Aorta (tissue), 5 donors: ENCODE measurements around the gene IL4I1. TPM values are rescaled to one million over a fixed set of nuclear protein-coding genes. Genes with fewer than 3 reads are reported as not detected.

Experiments used
- ATAC-seq: fragments of 200-7000 bp; cut with Tn5 transposase; one replicate; pipeline ENCODE4 v1.9.1; 2022; ENCODE audit warnings: moderate library complexity; ENCODE audit not compliant: low FRiP score
- DNase-seq, 2 donors: peaks; one replicate each; pipeline ENCODE4 v3.0.0-alpha.2; 2020
- H3K27ac ChIP-seq, 2 donors: one replicate each; pipeline ENCODE4 v1.5.1; 2013; ENCODE audit warnings: low read length in 2 of 2, mild to moderate bottlenecking in 2 of 2, moderate library complexity in 2 of 2, control low read depth in 1 of 2, inconsistent platforms in 1 of 2, low read depth in 1 of 2
- H3K27me3 ChIP-seq, 2 donors: one replicate each; pipeline ENCODE4 v1.6.1; 2013; ENCODE audit warnings: control low read depth in 1 of 2, low read length in 1 of 2, mild to moderate bottlenecking in 1 of 2, moderate library complexity in 1 of 2; ENCODE audit not compliant: insufficient read depth in 2 of 2, control insufficient read depth in 1 of 2
- H3K36me3 ChIP-seq, 2 donors: one replicate each; pipeline ENCODE4 v1.6.1; 2013; ENCODE audit warnings: control low read depth in 1 of 2, low read length in 1 of 2, mild to moderate bottlenecking in 1 of 2; ENCODE audit not compliant: insufficient read depth in 2 of 2, control insufficient read depth in 1 of 2
- H3K4me1 ChIP-seq, 2 donors: one replicate each; pipeline ENCODE4 v1.6.1; 2013; ENCODE audit warnings: low read length in 2 of 2, control low read depth in 1 of 2, mild to moderate bottlenecking in 1 of 2, moderate library complexity in 1 of 2; ENCODE audit not compliant: insufficient read depth in 2 of 2, control insufficient read depth in 1 of 2
- H3K4me3 ChIP-seq, 2 donors: one replicate each; pipeline ENCODE4 v1.5.1; 2013; ENCODE audit warnings: low read length in 2 of 2, control low read depth in 1 of 2, mild to moderate bottlenecking in 1 of 2
- H3K9me3 ChIP-seq: one replicate; pipeline ENCODE4 v1.6.1; 2013; ENCODE audit warnings: mild to moderate bottlenecking, low read length; ENCODE audit not compliant: control insufficient read depth
- WGBS, 2 donors: extraction: QIAGEN DNeasy Blood & Tissue Kit; methylation state at CpG; one replicate each; pipeline ENCODE4 v1.1.7; 2013; 5-methylcytosine and 5-hydroxymethylcytosine counted together
- intact Hi-C, 2 donors: fragments of 100-400 bp; cut with DNase I; formaldehyde crosslinking; loops; one replicate each; pipeline versions ENCODE4 v1.14.2 to v1.15.0; 2022
- polyA plus RNA-seq, 2 donors: library from polyadenylated mRNA; stranded (reverse); fragments of 200-250 nt; gene quantifications; one replicate each; pipeline ENCODE4 v1.2.3, GENCODE V29; 2013
- total RNA-seq, 2 donors: library from RNA; stranded (reverse); fragmentation: NEBNext Ultra II Directional; extraction: Animal tissue kit (Norgen Biotek cat#: 25700); gene quantifications; one replicate each; pipeline ENCODE4 v1.2.1, GENCODE V29; 2021
- donor health status: healthy with polysubstance abuse.
- donor health status: Bipolar disorder and iron deficiency.
- donor health status: DM: no; HTN: no; CAD: no.
- donor health status: DM: no; HTN: no; CAD: no.
- donor health status: DM: yes; HTN: yes; CAD: no.

The IL4I1 gene
- total and polyA plus RNA-seq, 4 donors: 0.50 to 7.2 (median 0.84) TPM; not detected in 1

DNA sequence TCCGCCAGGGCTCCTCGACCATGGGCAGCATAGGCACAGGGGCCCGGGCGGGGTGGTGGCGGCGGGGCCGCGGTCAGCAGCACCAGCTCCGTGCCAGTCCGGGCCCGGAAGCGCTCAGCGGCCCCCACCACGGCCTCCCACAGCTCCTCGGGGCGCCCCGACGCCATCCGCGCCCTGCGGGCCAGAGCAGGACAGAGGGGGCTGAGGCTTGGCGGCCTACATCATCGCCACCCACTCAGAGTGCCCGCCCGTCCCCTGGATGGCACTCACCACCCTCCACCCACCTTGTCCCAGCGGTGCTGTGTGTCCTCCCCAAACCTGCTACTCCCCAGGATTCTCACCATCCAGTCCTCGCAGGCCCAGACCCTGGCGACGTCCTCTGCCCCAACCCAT lies 23.6 kb downstream of the IL4I1 start:
- no peaks in the 10 kb centered on the region for H3K27me3 ChIP-seq
- H3K4me3 ChIP-seq: no peak overlapping the region
- H3K4me1 ChIP-seq: no peaks in the 10 kb centered on the region
- no peak overlapping the region for H3K27ac ChIP-seq
- H3K9me3 ChIP-seq: no peaks in the 10 kb centered on the region
- 92% methylated on average over 25 to 29 of the region's 29 CpGs for WGBS, 2 donors
- peak in 1 of 2 donors; percentile 75 for DNase-seq
- intact Hi-C loops: no loop called here
- no peaks in the 10 kb centered on the region for H3K36me3 ChIP-seq
- ATAC-seq: no peak

DNA sequence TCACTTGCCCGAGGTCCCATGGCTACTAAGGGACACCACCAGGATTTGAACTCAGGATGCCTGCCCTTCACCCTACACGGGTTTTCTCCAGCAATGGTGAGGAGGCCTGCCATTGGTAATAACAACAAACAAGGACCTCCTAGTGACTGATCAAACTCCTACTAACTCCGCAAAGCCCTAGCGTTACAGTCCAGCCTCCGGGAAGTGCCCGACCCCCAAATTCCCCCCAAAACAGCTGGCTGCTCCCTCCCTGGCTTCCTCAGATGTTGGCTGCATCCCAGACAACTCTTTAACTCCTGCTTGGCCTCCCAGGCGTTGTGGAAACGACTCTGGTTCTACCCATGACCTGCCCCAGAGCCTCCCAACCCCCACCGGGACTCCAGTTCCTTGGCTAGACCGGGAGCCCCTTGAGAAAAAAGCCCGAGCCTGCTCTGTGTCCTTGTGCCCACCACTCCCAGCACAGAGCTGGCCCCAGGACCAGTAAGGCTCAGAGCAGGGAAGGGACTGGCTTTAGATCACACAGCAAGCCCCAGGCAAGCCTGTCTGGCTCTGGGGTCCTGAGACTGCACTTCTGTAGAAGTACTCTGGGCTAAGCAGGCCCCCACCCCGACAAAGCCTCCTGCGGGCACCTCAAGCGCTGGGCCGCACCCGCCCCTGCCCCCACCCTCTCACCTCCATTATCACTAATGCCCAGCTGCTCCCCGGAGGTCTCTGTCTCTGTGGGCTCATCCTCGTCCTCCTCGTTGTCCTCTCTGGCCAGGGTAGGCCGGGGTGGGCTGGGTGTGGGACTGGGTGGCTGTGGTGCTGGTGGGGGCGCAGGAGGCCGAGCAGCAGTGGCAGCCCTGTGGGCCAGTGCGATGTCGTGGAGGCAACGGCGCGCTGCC lies 24.2 kb downstream of the IL4I1 start:
- no peak overlapping the region for H3K4me3 ChIP-seq
- intact Hi-C loops: no loop called here
- no peaks in the 10 kb centered on the region for H3K4me1 ChIP-seq
- H3K27me3 ChIP-seq: no peaks in the 10 kb centered on the region
- ATAC-seq (no peak), DNase-seq (no peak)
- WGBS, 2 donors: 85 to 86% methylated on average over 27 of the region's 27 CpGs
- H3K9me3 ChIP-seq: no peaks in the 10 kb centered on the region
- H3K27ac ChIP-seq: no peak overlapping the region
- H3K36me3 ChIP-seq: no peaks in the 10 kb centered on the region

DNA sequence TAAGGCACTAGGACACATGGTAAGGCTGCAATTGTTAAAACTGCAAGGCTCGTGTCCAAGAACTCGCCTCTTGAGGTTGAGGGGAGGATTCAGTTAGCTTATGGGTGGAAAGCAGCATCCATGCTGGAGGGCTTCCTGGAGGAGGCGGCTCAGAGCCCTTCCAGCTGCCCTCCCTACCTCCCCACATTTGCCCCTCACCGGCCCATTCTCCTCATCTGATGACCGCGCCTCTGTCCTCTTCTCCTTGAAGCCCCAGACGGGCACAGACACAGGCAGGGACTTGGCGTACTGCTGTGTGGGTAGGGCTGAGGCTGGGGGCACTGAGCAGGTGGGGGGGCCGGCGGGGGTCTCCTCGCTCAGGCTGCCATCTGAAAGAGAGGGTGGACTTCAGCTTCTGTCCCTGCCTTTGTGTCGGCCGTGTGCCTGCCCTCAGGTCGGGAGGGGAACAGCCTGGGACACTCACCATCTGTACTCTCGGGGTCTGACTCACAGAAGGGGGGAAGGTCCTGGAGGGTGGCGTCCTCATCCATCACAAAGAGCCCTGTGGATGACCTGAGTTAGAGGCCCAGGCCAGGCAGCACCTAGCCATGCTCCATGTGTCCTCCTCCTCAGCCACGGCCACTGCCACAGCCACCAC lies 25.2 kb downstream of the IL4I1 start:
- whole genome bisulfite sequencing, 2 donors: 87% methylated on average over 16 to 17 of the region's 17 CpGs
- no peak overlapping the region for H3K27ac ChIP-seq
- DNase-seq: no peak

DNA sequence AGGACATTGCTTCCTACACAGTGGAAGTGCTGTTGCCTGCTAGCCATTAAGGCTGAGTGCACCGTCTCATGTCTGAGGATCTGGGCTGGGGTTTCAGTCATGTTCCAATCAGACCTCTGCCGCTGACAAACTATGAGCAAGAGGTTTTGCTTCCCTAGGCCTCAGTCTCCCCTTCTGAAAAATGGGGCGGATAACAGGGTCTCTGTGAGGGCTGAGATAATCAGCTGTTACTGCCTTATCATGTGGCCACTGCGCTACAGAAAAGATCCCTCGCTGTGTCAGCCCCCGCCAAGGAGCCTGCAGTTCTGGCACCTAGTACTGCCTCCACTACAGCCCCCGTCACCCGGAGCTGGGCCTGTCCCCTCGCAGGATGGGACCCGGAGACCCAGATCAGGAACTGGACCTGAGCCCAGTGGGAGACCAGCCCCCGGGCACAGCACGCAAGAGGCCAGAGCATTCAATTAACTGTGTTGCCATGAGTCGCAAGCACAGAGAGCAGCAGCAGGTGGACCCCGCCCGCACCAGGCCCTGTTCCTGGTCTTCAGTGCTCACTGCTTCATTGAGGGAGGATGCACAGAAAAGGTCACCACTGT lies 26.3 kb downstream of the IL4I1 start:
- 71 to 73% methylated on average over 15 of the region's 15 CpGs for WGBS, 2 donors
- H3K36me3 ChIP-seq: no peaks in the 10 kb centered on the region
- ATAC-seq (no peak), DNase-seq (no peak)
- H3K9me3 ChIP-seq: no peaks in the 10 kb centered on the region
- H3K4me3 ChIP-seq: no peak overlapping the region
- peak overlapping the region in 1 of 2 donors; percentile 30 for H3K27ac ChIP-seq
- H3K27me3 ChIP-seq: no peaks in the 10 kb centered on the region
- intact Hi-C loops: no loop called here
- no peaks in the 10 kb centered on the region for H3K4me1 ChIP-seq

More for the DNA sequence above, 25.2 kb downstream of the IL4I1 start:
- H3K36me3 ChIP-seq: no peaks in the 10 kb centered on the region
- no peak overlapping the region for H3K4me3 ChIP-seq
- ATAC-seq: no peak
- H3K27me3 ChIP-seq: no peaks in the 10 kb centered on the region
- H3K4me1 ChIP-seq: no peaks in the 10 kb centered on the region
- intact Hi-C loops: no loop called here
- no peaks in the 10 kb centered on the region for H3K9me3 ChIP-seq

DNA sequence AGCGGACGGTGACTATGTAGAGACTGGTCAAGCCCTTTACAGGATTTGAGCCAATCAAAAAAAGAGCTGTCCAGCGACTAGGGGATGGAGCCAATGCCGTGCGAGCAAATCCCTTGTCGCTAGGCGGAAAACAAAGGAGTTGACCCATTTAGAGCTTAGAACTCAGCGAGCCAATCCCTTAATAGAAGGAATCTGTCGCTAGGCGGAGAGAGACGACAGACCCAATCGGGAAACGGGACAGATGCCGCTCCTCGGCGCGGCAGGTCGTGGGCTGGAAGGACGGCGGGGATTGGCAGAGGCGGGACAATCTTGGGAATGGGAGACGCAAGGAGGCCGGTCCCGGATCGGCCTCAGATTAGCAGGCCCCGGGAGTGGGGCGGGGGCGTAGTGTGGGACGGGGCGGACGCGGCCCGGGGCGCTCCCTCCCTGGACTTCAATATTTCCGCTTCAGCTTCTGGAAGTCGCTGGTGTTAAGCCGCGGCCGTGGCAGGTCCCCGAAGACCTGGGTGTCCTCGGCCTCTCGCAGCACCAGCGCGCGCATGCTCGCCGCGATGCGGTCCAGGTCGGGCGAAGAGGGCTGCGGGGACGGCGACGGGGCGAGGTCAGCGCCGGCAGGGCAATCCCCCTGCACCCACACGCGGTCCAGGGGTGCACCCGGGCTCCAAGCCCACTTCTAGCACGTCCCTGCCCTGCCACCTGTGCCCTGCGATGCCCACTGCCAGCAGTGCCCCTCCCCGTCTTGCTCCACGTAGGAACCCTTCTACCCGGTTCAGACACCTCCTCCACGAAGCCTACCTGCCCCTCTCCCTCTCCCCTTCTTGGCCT lies 27.0 kb downstream of the IL4I1 start:
- H3K27ac ChIP-seq: peak overlapping the region in 1 of 2 donors; percentile 30
- intact Hi-C loops: loop anchor here (5.0 to 10.0 kb wide), 3 partner anchors 57 to 105 kb away; partner anchors contain the start of genes AP2A1 (in 2 of the 2), FUZ (in 1 of the 2) and TSKS (in 1 of the 2)
- H3K9me3 ChIP-seq: no peaks in the 10 kb centered on the region
- peak overlapping the region; percentile 11 to 30 for H3K4me3 ChIP-seq
- no peaks in the 10 kb centered on the region for H3K36me3 ChIP-seq
- H3K4me1 ChIP-seq: no peaks in the 10 kb centered on the region
- peak; percentile 88 for ATAC-seq
- DNase-seq: peak; percentile 97 to 98
- 0 to 1% methylated on average over 58 to 67 of the region's 67 CpGs for whole genome bisulfite sequencing, 2 donors
- H3K27me3 ChIP-seq: no peaks in the 10 kb centered on the region

DNA sequence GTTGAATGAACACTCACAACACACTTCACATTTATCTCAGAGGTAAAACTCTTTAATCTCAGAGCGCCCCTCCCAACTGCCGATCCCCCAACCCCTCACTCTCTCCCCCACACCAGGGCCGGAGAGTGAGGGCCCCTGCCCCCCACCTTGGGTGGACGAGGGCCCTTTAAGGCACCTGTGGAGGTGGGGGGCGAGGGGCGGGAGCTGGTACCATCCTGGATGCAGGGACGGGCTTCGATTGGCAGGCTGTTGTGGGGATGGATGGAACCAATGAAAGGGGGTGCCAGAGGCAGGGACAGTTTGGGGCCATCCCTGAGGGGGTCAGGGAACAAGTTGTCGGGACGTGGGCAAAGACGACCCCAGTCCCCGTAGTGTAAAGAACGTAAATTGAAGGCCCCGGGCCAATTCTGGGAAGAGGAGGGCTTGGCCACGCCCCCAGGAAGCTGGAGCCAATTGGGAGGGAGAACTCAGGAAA lies 27.6 kb downstream of the IL4I1 start:
- peak in 1 of 2 donors; percentile 97 for DNase-seq

DNA sequence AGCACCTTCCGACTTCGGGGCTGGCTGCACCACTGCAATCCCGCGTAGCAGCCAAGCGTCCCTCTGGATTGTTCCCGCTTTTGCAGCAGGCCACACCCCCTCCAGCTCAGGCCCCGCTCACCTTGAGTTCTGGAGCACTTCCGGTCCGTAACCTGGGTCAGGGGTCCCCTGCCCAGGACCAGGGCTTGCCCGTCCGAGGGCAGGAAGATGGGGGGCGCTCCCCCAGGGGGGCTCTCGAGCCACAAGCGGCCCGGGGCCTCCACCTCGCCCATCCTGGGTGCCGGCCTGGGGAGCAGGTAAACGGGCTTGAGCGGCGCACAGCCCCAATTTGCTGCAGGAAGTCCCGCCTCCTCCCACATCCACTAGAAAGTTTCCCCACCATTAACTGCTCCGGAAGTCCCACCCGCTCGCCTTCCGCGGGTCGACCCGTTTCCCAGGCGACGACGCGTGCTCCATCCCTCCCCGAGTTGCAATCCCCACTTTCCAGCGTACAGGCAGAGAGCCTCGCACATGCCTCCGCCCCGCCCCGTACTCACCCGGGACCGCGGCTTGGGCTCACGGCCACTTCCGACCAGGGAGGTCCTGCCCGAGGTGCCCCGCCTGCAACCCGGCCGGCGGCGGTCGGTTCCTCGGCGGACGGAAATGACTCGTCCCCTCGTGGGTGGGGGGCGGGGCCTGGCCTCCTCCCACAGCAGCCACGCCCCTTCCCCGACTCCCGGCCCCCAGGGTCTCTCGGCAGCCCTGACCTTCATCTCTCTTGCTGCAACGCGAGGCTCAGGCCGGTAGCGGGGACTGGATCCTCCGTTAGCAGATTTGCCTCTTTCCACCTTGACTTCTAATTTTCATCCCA lies 29.5 kb downstream of the IL4I1 start, which contains the start of gene PNKP:
Gene PNKP, minus strand, starts transcription at position 644 of the 850 bp plus-strand sequence. Its CDS starts 372 bp downstream, at position 272.
- WGBS, 2 donors: 0% methylated on average over 63 to 65 of the region's 65 CpGs
- Histone ChIP-seq H3K4me1 (no peaks in the 10 kb centered on the region), H3K4me3 (peak within 1 kb of the TSS; percentile 16 to 62), H3K36me3 (no peaks in the 10 kb centered on the region), H3K27me3 (no peaks in the 10 kb centered on the region), H3K27ac (peak within 1 kb of the TSS in 1 of 2 donors; percentile 93), H3K9me3 (no peaks in the 10 kb centered on the region)
- DNase-seq (peak; percentile 95 to 97), ATAC-seq (peak; percentile 86)
- intact Hi-C loops: loop anchor here (2.0 to 10.0 kb wide), 4 partner anchors 16 to 102 kb away; partner anchors contain the start of genes AP2A1 (in 2 of the 2), FUZ (in 1 of the 2), PTOV1 (in 1 of the 2) and TSKS (in 1 of the 2)

More for the DNA sequence above, 27.6 kb downstream of the IL4I1 start:
- intact Hi-C loops: loop anchor here (5.0 to 10.0 kb wide), 3 partner anchors 57 to 104 kb away; partner anchors contain the start of genes AP2A1 (in 2 of the 2), FUZ (in 1 of the 2) and TSKS (in 1 of the 2)
- Histone ChIP-seq H3K4me1 (no peaks in the 10 kb centered on the region), H3K9me3 (no peaks in the 10 kb centered on the region), H3K27me3 (no peaks in the 10 kb centered on the region), H3K36me3 (no peaks in the 10 kb centered on the region), H3K27ac (peak overlapping the region in 1 of 2 donors; percentile 77), H3K4me3 (no peak overlapping the region)
- ATAC-seq: peak; percentile 11
- 2% methylated on average over 15 of the region's 15 CpGs for WGBS, 2 donors
